Neuronal stem cell (in vitro differentiated cells): ENCODE measurements around the gene KRTAP4-6.

Source experiments
- DNase-seq: peaks from one replicate; pipeline ENCODE4 v3.0.0-alpha.2; 2013; ENCODE audit warnings: low spot score
- H2AFZ ChIP-seq: one replicate; pipeline ENCODE4 v1.6.1; 2013; ENCODE audit warnings: mild to moderate bottlenecking, low read length, inconsistent platforms
- H2AK5ac ChIP-seq: 2 replicates; pipeline ENCODE4 v1.6.1; 2013; ENCODE audit warnings: low read depth, mild to moderate bottlenecking, inconsistent platforms, low read length, moderate library complexity, mixed read lengths
- H2BK120ac ChIP-seq: 2 replicates; pipeline ENCODE4 v1.6.1; 2013; ENCODE audit warnings: low read depth, mild to moderate bottlenecking, inconsistent platforms, low read length, moderate library complexity, mixed read lengths
- H2BK12ac ChIP-seq: one replicate; pipeline ENCODE4 v1.6.1; 2013; ENCODE audit warnings: low read length, inconsistent platforms
- H2BK15ac ChIP-seq: 2 replicates; pipeline ENCODE4 v1.6.1; 2013; ENCODE audit warnings: mild to moderate bottlenecking, low read length, inconsistent platforms, mixed read lengths
- H2BK5ac ChIP-seq: one replicate; pipeline ENCODE4 v1.6.1; 2013; ENCODE audit warnings: inconsistent platforms, mild to moderate bottlenecking, low read length, moderate library complexity
- H3K14ac ChIP-seq: one replicate; pipeline ENCODE4 v1.6.1; 2013; ENCODE audit warnings: low read length, inconsistent platforms
- H3K18ac ChIP-seq: 2 replicates; pipeline ENCODE4 v1.6.1; 2013; ENCODE audit warnings: low read length, inconsistent platforms
- H3K23ac ChIP-seq: 2 replicates; pipeline ENCODE4 v1.6.1; 2013; ENCODE audit warnings: low read depth, mild to moderate bottlenecking, mixed read lengths, low read length, inconsistent platforms; ENCODE audit not compliant: poor library complexity
- H3K27ac ChIP-seq: replicated peaks from 3 replicates; pipeline ENCODE4 v1.5.1; 2013; ENCODE audit warnings: low read length, inconsistent platforms
- H3K27me3 ChIP-seq, 3 experiments: 2 replicates each; pipeline ENCODE4 v1.6.1; 2013; ENCODE audit warnings: low read length in 3 of 3, mild to moderate bottlenecking in 2 of 3, inconsistent platforms in 1 of 3, low read depth in 1 of 3, mixed read lengths in 1 of 3, moderate library complexity in 1 of 3; ENCODE audit not compliant: control insufficient read depth in 3 of 3, insufficient read depth in 3 of 3
- H3K36me3 ChIP-seq, 2 donors: replicated peaks in 1 of 2; 2 replicates each; pipeline ENCODE4 v1.6.1; 2013; ENCODE audit warnings: low read length in 2 of 2; ENCODE audit not compliant: control insufficient read depth in 2 of 2, insufficient read depth in 2 of 2
- H3K4ac ChIP-seq: 2 replicates; pipeline ENCODE4 v1.6.1; 2013; ENCODE audit warnings: inconsistent platforms, mild to moderate bottlenecking, low read length, moderate library complexity
- H3K4me1 ChIP-seq, 2 donors: 1 replicate in 1 of 2; 2 replicates in 1 of 2; pipeline ENCODE4 v1.6.1; 2013; ENCODE audit warnings: low read length in 2 of 2, low read depth in 1 of 2; ENCODE audit not compliant: control insufficient read depth in 2 of 2, insufficient read depth in 1 of 2
- H3K4me2 ChIP-seq: one replicate; pipeline ENCODE4 v1.6.1; 2013; ENCODE audit warnings: mild to moderate bottlenecking, low read length, inconsistent platforms; ENCODE audit not compliant: insufficient read depth, poor library complexity, severe bottlenecking
- H3K4me3 ChIP-seq, 2 donors: 2 replicates each; pipeline ENCODE4 v1.5.1; 2013; ENCODE audit warnings: low read length in 2 of 2, mild to moderate bottlenecking in 2 of 2, inconsistent platforms in 1 of 2, moderate library complexity in 1 of 2
- H3K79me1 ChIP-seq: one replicate; pipeline ENCODE4 v1.6.1; 2013; ENCODE audit warnings: low read depth, mild to moderate bottlenecking, inconsistent platforms, low read length, moderate library complexity
- H3K9ac ChIP-seq: one replicate; pipeline ENCODE4 v1.6.1; 2013; ENCODE audit warnings: mild to moderate bottlenecking, low read depth, low read length, inconsistent platforms; ENCODE audit not compliant: poor library complexity
- H3K9me3 ChIP-seq, 2 donors: replicated peaks in 1 of 2; 2 replicates each; pipeline versions ENCODE3 to v1.6.1; 2013; ENCODE audit warnings: low read length in 2 of 2, mild to moderate bottlenecking in 2 of 2, inconsistent platforms in 1 of 2, low read depth in 1 of 2, mixed read lengths in 1 of 2, moderate library complexity in 1 of 2; ENCODE audit not compliant: control insufficient read depth in 2 of 2, insufficient read depth in 1 of 2
- H4K8ac ChIP-seq: one replicate; pipeline ENCODE4 v1.6.1; 2013; ENCODE audit warnings: low read depth, mild to moderate bottlenecking, inconsistent platforms, low read length, moderate library complexity
- H4K91ac ChIP-seq: one replicate; pipeline ENCODE4 v1.6.1; 2013; ENCODE audit warnings: low read length, low read depth, mild to moderate bottlenecking, inconsistent platforms; ENCODE audit not compliant: poor library complexity
- WGBS, 2 donors: extraction: QIAGEN DNeasy Blood & Tissue Kit; methylation state at CpG; one replicate each; pipeline ENCODE4 v1.1.7; 2013; ENCODE audit warnings: missing lambda C conversion rate in 2 of 2, mixed read lengths in 1 of 2; ENCODE audit not compliant: insufficient read length in 2 of 2, insufficient replicate concordance in 1 of 2; ENCODE audit errors: extremely low coverage in 2 of 2; 5-methylcytosine and 5-hydroxymethylcytosine counted together

KRTAP4-6 gene

DNA sequence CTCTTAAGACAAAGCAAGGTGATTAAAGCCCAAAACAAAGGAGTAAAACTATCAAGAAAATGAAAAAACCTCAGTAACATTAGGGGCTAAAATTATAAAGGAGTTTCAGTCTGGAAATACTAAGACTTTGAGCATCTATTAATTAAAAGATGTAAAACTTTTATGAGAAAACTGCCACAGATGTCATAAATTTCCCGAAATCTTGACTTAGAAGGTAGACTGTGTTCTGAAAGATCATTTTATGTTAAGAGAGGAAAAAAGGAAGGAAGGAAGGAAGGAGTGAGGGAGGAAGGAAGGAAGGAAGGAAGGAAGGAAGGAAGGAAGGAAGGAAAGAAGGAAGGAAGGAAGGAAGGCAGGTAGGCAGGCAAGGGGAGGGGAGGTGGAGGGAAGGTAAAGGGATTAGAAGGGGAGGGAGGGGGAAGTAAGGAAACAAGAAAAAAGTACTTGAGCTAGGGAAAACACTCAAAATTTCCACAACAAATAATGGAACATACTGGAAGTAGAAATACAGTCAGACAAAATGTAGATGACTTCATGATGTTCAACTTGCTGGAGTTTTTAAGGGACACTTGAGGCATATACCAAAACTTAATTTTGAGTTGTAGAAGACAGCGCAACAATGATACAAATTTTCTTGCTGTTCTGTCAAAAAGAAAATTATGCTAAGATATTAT lies 7.3 kb upstream of the KRTAP4-6 start:
- Histone ChIP-seq H3K27me3 (no peaks in the 10 kb centered on the region), H2AK5ac (no peak overlapping the region), H3K79me1 (no peaks in the 10 kb centered on the region), H3K36me3 (no peaks in the 10 kb centered on the region), H2AFZ (no peak overlapping the region), H3K27ac (no peak overlapping the region), H3K18ac (no peak overlapping the region), H3K9ac (no peak overlapping the region), H3K4me2 (no peak overlapping the region), H2BK120ac (no peak overlapping the region), H3K14ac (no peak overlapping the region), H3K4me3 (no peak overlapping the region), H3K4me1 (no peaks in the 10 kb centered on the region), H4K8ac (no peak overlapping the region), H3K9me3 (no peaks in the 10 kb centered on the region), H3K23ac (no peak overlapping the region), H4K91ac (no peak overlapping the region), H2BK12ac (no peak overlapping the region), H2BK15ac (no peak overlapping the region), H3K4ac (no peak overlapping the region), H2BK5ac (no peak overlapping the region)
- WGBS, 2 donors, result no CpG with 5 or more reads among the region's 2 CpGs
- no peak for DNase-seq

DNA sequence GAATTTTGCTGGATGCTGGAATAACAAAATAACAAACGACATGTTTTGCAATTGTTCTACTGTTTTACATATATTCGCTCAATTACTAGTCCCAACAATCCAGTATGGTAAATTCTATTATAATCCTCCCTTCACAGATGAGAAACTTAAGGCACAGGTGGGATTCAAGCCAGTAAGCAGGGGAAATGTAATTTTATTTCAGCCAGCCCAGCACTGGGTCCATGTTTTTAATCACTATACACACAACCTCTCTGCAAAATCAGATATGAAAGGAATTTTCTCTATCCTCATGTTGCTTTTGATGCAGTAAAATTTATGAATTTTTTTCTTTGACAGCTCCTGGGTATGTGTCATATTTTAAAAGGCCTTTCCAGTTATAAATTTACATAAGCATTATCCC lies 4.9 kb upstream of the KRTAP4-6 start:
- H2BK120ac ChIP-seq, result no peak overlapping the region
- no peak overlapping the region for H4K91ac ChIP-seq
- H3K4ac ChIP-seq, result no peak overlapping the region
- H3K23ac ChIP-seq, result no peak overlapping the region
- no CpG with 5 or more reads among the region's 2 CpGs for WGBS, 2 donors
- no peak overlapping the region for H2BK12ac ChIP-seq
- no peak overlapping the region for H3K18ac ChIP-seq
- no peak for DNase-seq
- H4K8ac ChIP-seq, result no peak overlapping the region
- H3K4me3 ChIP-seq, result no peak overlapping the region
- no peak overlapping the region for H2BK5ac ChIP-seq
- no peaks in the 10 kb centered on the region for H3K27me3 ChIP-seq
- H3K4me1 ChIP-seq, result no peaks in the 10 kb centered on the region
- no peak overlapping the region for H3K4me2 ChIP-seq
- no peak overlapping the region for H2BK15ac ChIP-seq
- no peak overlapping the region for H2AK5ac ChIP-seq
- no peak overlapping the region for H3K9ac ChIP-seq
- H3K9me3 ChIP-seq, result no peaks in the 10 kb centered on the region
- no peak overlapping the region for H2AFZ ChIP-seq
- no peak overlapping the region for H3K14ac ChIP-seq
- no peak overlapping the region for H3K27ac ChIP-seq
- no peaks in the 10 kb centered on the region for H3K36me3 ChIP-seq
- no peaks in the 10 kb centered on the region for H3K79me1 ChIP-seq

DNA sequence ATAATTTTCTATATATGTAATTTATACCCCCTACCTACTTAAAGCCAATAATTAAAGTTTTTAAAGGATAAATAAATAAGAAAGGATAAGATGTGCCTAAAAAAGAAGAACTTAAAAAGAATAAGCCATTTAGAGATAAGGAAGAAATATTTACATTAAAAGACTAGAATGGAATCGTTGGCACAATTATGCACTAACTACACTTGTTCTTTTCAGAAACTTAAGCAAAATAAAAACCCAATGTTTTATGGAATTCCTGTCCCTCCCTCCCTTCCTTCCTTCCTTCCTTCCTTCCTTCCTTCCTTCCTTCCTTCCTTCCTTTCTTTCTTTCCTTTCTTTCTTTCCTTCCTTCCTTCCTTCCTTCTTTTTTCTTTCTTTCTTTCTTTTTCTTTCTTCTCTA lies 4.5 kb upstream of the KRTAP4-6 start:
- Histone ChIP-seq H4K8ac (no peak overlapping the region), H3K9me3 (no peaks in the 10 kb centered on the region), H2AFZ (no peak overlapping the region), H4K91ac (no peak overlapping the region), H2BK120ac (no peak overlapping the region), H3K9ac (no peak overlapping the region), H3K4me3 (no peak overlapping the region), H3K14ac (no peak overlapping the region), H3K4ac (no peak overlapping the region), H3K79me1 (no peaks in the 10 kb centered on the region), H3K18ac (no peak overlapping the region), H3K4me1 (no peaks in the 10 kb centered on the region), H3K27me3 (no peaks in the 10 kb centered on the region), H2BK15ac (no peak overlapping the region), H3K36me3 (no peaks in the 10 kb centered on the region), H3K27ac (no peak overlapping the region), H2BK12ac (no peak overlapping the region), H2AK5ac (no peak overlapping the region), H3K23ac (no peak overlapping the region), H2BK5ac (no peak overlapping the region), H3K4me2 (no peak overlapping the region)
- DNase-seq, result no peak
- no CpG with 5 or more reads among the region's 1 CpG for WGBS, 2 donors

DNA sequence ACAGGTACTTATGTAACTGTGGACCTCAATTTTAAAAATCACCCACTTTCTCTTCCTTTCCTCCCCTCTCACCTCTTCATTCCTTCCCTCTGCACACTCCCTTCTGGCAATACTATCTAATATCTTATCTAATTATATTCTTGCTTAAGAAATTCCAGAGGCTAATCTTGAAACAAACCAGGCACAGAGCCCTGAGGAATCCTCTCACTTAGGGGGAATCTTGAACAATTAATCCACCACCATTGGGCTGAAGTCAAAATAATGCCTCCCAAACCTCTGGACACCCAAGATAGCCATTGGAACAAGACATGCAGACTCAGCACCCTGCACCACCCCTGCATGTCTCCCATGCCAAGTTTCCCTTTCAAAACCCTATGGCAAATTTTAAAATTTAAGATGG lies 1.0 kb upstream of the KRTAP4-6 start:
- H3K36me3 ChIP-seq, result no peaks in the 10 kb centered on the region
- no peak for DNase-seq
- no peak overlapping the region for H3K4me3 ChIP-seq
- H3K27ac ChIP-seq, result no peak overlapping the region
- H4K8ac ChIP-seq, result no peak overlapping the region
- no peaks in the 10 kb centered on the region for H3K27me3 ChIP-seq
- H3K9me3 ChIP-seq, result no peaks in the 10 kb centered on the region
- no peak overlapping the region for H2AFZ ChIP-seq
- H2BK120ac ChIP-seq, result no peak overlapping the region
- no peaks in the 10 kb centered on the region for H3K79me1 ChIP-seq
- no peak overlapping the region for H3K14ac ChIP-seq
- H3K18ac ChIP-seq, result no peak overlapping the region
- no peak overlapping the region for H2BK15ac ChIP-seq
- H3K9ac ChIP-seq, result no peak overlapping the region
- no peaks in the 10 kb centered on the region for H3K4me1 ChIP-seq
- no peak overlapping the region for H3K4ac ChIP-seq
- H2BK12ac ChIP-seq, result no peak overlapping the region
- H3K4me2 ChIP-seq, result no peak overlapping the region
- H3K23ac ChIP-seq, result no peak overlapping the region
- no peak overlapping the region for H2AK5ac ChIP-seq
- H4K91ac ChIP-seq, result no peak overlapping the region
- no peak overlapping the region for H2BK5ac ChIP-seq
